ENCODE measurements around the gene ATF3.

The ATF3 gene

GRCh38 chr1:212587016-212587887, 21.3 kb upstream of the ATF3 start:
- no peak for DNase-seq

DNA sequence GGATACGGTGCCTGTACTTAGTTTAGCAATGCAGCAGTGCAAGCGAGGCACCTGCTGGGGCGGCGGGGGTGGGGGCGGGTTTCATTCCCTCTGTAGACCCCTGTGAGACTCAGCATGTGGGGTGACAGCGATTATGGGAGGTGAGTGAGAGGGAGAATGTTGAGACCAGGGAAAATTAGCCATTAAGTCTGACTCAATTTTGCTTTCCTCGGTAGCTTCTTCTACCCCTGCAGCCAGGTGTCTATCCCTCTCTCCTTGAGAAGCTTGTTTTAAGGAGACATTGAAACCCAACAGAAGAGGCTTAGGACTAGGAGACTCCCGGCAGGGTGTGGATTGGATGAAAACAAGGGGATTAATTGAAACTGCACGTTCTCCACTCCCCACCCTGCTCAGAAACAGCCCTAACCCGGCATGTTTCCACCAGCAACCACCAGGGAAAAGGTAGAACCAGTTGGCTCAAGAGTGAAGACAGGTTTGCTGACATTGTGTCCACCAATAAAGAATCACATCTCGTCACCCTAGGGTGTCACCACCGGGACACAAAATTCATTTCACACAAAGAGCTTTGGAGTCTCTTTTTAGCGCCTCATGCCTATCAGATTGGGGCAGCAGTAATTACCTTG, 20.6 kb upstream of the ATF3 start:
- DNase-seq, result no peak

- DNase-seq, result no peak
Measured at GRCh38 chr1:212589446-212589845, 19.1 kb upstream of the ATF3 start.

GRCh38 chr1:212591922-212592321, 16.6 kb upstream of the ATF3 start:
- DNase-seq, result no peak

DNA sequence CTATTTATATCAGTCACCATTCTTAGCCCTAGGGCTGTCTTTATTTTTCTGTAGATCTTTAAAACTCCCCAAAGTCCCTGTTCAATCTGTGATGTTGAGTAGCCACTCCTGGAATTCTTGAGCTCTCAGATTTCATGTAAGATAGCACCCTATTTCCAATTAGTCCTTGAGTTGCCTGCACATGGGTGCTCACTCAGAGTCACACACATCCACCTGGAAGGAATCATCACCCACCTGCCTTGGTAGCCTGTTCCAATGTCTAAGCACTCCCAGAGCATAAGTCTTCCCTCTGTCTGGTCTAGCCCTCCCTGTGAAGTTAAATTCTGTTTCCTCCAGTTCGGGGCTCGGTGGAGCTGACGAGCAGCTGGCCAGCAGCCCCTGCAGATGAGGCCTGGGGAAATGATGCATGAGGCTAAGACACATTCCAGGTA, 14.7 kb upstream of the ATF3 start:
- no peak for DNase-seq

- no peak for DNase-seq
Measured at GRCh38 chr1:212594640-212595039, 13.9 kb upstream of the ATF3 start.

DNA sequence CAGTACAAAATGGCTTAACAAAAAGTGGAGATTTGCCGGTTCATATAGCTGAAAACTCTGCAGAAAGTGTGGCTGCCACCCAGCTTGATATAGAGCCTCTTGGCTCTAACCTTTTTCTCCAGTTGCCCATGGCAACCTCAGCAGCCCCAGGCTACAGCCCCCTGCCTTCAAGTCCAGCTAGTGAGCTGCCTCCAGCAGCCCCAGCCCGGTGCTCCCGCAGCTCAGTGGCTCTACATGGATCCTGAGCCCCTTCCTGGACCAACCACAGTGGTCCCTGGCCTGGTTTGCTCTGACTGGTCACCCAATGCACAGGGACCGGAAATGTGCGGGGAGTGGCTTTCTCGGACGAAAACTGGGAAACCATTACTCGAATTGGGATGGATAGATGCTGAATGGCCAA, 13.3 kb upstream of the ATF3 start:
- DNase-seq, result no peak

- peak; percentile 57 for DNase-seq
Measured at GRCh38 chr1:212595787-212596714, 12.5 kb upstream of the ATF3 start.

- DNase-seq, result no peak
Measured at GRCh38 chr1:212596798-212597197, 11.8 kb upstream of the ATF3 start.

DNA sequence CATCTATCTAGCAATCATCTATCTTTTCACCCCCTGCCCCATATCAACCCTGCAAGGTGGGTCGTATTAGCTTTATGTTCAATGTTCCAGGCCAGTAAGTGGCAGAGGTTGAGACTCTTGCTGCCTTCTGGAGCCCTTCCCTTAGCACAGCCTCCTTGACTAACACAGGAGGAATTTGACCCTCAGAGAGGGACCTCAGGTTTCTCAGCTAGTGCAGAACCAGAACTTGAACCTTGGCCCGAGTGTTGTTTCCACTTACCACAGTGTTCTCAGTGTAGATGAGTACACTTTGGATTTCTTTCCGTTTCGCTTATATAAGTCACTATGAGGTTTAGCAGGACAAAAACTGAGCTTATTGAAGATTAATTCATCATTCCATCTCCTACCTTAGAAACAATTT, 11.1 kb upstream of the ATF3 start:
- no peak for DNase-seq

GRCh38 chr1:212600071-212600915, 8.3 kb upstream of the ATF3 start:
- DNase-seq, result no peak

GRCh38 chr1:212600980-212601379, 7.6 kb upstream of the ATF3 start:
- no peak for DNase-seq

DNA sequence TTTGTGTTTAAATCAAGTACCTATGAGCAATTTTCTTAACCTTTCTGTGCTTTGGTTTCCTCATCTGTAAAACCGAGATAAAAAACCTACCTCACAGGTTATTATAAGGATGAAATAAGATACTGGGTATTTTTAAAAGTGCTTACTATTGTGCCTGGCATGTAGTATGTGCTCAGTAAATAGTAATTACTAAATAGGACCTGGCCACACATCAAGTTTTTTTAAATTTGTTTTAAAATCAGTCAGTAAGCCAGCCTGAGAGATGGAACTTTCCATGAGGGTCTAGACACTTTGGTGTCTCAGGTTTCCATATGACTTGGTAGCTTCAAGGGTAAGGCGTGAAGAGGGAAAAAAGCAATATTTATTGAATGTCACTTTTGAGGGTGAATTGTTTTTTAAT, 7.0 kb upstream of the ATF3 start:
- DNase-seq, result no peak

DNA sequence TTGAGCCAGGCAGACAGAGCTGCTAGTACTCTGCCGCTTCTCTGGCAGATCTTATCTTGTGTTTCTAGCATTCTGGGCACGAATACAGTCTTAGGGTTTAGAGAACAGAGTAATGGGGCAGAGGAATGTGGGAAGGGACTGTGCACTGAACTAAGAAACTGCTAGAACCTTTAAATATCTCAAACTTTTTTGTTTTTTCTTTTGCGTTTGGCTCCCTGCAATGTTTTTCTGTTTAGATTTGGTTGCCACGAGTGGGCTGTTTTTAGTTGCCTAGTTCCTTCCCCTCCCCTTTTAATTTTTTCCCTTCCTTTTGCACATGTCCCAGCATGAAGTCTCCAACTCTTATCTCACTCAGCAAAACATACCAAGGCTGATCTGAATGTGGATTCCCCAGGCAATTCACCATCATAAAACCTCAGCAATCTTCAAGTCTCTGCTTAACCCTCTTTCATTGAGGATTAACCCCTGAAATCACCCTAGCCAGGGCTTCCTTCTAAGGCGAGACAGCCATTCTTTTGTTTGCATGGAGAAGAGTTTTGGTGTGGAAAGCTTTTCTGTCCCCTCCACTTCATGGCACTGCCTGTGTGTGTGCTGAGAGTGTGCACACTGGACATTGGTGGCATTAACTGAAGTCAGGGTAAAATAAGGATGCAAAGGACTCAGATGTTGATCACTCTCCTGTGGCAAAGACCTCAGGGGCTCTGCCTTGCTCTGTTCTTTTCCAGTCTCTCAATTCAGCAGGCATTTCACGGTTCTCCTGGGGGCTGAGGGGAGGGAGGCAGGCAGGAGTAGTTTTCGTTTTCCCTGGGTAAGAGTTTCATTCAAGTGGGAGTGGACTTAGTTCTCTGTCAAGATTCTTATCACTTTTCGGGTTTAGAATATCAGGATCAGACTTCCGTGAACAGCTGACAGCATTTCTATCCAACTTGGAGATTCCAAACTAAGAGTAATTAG, 2.8 kb upstream of the ATF3 start:
- no peak for DNase-seq

DNA sequence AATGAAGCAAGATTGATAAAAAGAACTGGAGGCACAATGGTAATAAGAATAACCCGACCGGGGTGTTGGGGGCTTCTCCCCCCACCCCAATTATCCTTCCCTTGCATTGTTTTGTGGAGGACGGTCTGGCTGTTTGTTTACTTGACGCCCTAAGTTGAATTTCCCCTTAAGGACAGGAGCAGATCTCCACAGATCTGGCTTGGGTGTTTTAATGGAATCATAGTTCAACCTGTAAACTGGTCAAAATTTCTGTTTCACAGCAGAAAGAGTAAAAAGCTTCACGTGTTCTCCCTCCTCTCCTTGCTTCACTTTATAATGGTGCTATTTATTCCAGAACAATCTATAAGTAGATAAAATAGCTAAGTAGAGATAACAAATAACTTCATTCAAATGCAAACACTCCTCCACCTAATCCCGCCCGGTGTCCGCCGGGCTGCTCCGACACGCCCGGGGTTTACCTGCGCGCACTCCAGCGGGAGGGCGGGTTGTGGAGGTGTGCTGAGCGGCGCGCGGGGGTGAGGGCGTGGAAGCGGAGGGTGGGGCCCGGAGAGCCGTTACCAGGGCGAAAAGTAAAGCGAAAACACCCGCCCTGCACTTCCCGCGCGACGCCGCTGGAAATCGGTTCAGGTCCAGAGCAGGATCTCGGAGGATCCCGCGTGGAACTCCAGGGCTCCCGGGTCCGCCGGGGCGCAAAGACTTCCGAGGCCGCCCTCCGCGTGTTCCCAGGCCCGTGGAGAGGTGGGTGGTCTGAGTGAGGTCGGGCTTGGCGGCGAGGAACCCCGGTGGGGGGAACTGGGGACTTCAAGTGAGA, 2.0 kb upstream of the ATF3 start:
- no peak for DNase-seq

DNA sequence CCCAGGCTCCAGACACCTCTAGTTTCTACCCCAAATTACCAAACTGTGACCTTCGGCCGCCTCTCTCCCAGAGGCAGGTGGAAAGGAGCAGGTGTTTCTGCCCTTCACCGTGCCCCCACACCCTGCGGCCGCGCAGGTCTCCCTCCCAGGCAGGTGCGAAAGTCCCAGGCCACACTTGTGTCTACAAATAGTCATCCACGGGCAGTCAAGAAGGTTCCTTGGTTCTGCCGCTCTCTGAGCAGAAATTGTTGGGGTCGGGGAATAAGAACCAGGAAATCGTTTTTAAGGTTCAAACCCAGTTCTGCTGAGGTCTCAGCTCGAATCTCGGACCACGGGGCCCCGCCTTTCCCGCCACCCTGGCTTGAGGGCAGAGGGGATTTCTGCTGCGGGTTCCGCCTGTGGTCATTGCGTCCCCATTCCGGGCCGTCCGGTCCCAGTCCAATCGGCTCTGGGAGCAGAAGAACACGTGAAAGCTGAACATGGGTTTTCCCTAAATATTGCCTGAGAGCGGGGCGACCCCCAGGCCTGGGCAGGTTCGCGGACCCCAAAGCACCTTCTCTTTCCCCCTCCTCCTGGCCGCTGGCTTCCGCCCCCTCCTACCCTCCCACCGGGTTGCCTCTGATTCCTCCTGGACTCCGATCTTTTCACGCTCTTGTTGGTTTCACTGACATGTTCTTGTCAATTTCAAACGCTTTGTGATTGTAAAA, 1.2 kb upstream of the ATF3 start:
- DNase-seq, result no peak

DNA sequence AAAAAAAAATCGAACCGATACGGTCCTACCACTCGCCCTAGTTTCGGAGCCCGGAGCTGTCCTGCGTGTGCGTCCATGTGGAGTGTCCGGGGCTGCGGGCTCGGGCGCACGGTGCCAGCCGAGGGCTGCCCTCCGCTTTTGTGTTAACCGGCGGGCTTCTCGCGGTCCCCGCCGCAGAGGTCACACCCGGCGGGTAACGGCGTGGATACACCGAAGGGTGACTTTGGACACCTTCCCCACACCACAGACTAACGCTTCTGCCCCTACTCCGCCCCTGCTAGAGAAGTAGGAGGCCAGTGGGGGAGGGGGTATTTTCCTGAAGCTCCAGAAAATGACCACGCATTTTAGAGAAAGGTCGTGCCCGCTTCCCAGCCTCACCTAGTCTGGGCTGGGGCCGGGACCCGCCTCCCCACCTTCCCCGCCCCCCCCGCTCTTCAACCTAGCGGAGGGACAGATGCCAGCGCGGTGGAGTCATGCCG, 609 bp upstream of the ATF3 start:
- no peak for DNase-seq

DNA sequence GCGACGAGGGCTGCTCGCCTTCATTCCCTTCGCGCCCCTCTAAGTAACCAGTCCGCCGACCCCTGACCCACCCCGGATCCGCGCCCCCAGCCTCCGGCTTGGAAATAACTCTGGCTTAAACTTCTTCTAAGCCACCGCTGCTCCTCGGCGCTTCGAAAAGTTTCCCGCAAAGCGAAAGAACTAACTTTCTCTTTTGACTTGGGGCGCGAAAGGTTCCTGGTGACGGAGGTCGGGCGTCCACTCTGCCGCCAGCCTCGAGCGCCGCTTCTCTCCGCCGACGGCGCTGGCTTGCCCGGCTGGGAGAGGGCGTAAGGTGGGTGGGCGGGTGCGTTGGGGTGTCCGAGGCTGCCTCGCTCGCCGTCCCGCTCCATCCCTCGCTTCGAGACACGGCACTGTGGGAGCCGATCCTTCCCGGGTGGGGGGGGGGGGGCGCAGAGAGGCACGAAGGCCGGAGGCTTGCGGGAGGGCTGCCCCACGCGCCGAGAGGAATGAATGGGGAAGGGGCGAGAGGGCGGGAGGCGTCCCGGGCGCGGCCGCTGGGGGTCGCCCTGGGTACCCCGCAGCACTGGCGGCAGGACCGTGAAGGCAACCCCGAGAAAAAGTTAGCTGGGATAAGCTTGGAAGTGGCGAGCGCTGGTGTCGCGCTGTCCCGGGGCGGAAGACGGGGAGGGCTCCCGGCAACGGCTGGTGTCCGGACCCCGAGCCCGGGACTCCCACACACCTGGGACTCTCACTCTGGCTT, 569 bp downstream of the ATF3 start:
- DNase-seq, result no peak
